K562 (cell line): ENCODE measurements around the gene CHIC2. TPM values are rescaled to one million over a fixed set of nuclear protein-coding genes. Genes with fewer than 3 reads are reported as not detected.

ENCODE experiments used
- ATAC-seq: fragments of 200-7000 bp; cut with Tn5 transposase; 3 replicates; pipeline ENCODE4 v1.9.1; 2020; ENCODE audit warnings: moderate library complexity
- BruUV-seq: library from RNA; stranded (reverse); fragments of 400-500 nt; replicated peaks from 2 replicates; lab custom pipeline; 2021; lab: Mats Ljungman, UMichigan
- CTCF ChIA-PET: fragments of 300-600 bp; formaldehyde crosslinking; extraction: SDS; loops from one replicate; lab custom pipeline; 2021; ENCODE audit warnings: low intra/inter-chr PET ratio; lab: Yijun Ruan, JAX
- POLR2A ChIA-PET: fragments of 300-600, 350-650 bp; sonication (Branson Sonifier 250); formaldehyde crosslinking; extraction: SDS; loops from one replicate; lab custom pipeline; 2021; ENCODE audit warnings: antibody characterized with exemption, inconsistent platforms; lab: Yijun Ruan, JAX
- DNase-seq, 4 experiments: peaks; one replicate each; pipeline versions ENCODE4 v3.0.0 to v3.0.0-alpha.2; 2011 to 2018; ENCODE audit warnings: low spot score in 3 of 4, mixed read lengths in 3 of 4; ENCODE audit errors: extremely low read depth in 1 of 4
- FAIRE-seq: peaks from 2 replicates; lab custom pipeline; 2011; peaks lifted over from hg19 to GRCh38; lab: Jason Lieb, UNC
- H2AFZ ChIP-seq: 2 replicates; pipeline ENCODE4 v1.6.0; 2011; ENCODE audit warnings: low read depth, low read length, control low read depth, inconsistent platforms
- H3K27ac ChIP-seq: fragments of 200-600 bp; 3 replicates; pipeline ENCODE4 v1.8.0; 2011; ENCODE audit warnings: low read depth, mild to moderate bottlenecking, control low read depth, inconsistent platforms, low read length, moderate library complexity, mixed read lengths; ENCODE audit errors: extremely low read depth
- H3K27me3 ChIP-seq, 2 experiments: fragments of 300-600 bp in 1 of 2; 2 replicates in 1 of 2; 3 replicates in 1 of 2; pipeline versions ENCODE4 v1.6.0 to v1.8.0; 2011; ENCODE audit warnings: inconsistent platforms in 2 of 2, low read length in 2 of 2, mild to moderate bottlenecking in 1 of 2, mixed read lengths in 1 of 2, moderate library complexity in 1 of 2; ENCODE audit not compliant: control insufficient read depth in 2 of 2, insufficient read depth in 2 of 2
- H3K36me3 ChIP-seq: fragments of 300-600 bp; 3 replicates; pipeline ENCODE4 v1.8.0; 2011; ENCODE audit warnings: mild to moderate bottlenecking, low read length, inconsistent platforms; ENCODE audit not compliant: control insufficient read depth, insufficient read depth
- H3K4me1 ChIP-seq, 2 experiments: fragments of 200-600 bp in 1 of 2; replicated peaks in 1 of 2; 2 replicates in 1 of 2; 3 replicates in 1 of 2; pipeline versions ENCODE4 v1.5.1 to v1.8.0; 2011; ENCODE audit warnings: inconsistent platforms in 2 of 2, low read length in 2 of 2, mild to moderate bottlenecking in 1 of 2, mixed read lengths in 1 of 2, moderate library complexity in 1 of 2; ENCODE audit not compliant: control insufficient read depth in 2 of 2, insufficient read depth in 2 of 2
- H3K4me2 ChIP-seq: 2 replicates; pipeline ENCODE4 v1.6.1; 2011; ENCODE audit warnings: low read length, control low read depth, inconsistent platforms, mixed read lengths; ENCODE audit not compliant: insufficient read depth
- H3K4me3 ChIP-seq: fragments of 200-600 bp; sonication (generic), shearing (Covaris generic); 2 replicates; pipeline ENCODE4 v1.5.1; 2016; ENCODE audit warnings: control low read depth, inconsistent platforms
- H3K79me2 ChIP-seq: fragments of 200-600 bp; 3 replicates; pipeline ENCODE4 v1.8.0; 2011; ENCODE audit warnings: low read length, inconsistent platforms; ENCODE audit not compliant: control insufficient read depth, insufficient read depth
- H3K9ac ChIP-seq, 2 experiments: 2 replicates each; pipeline versions ENCODE4 v1.6.0 to v1.6.1; 2011; ENCODE audit warnings: low read depth in 2 of 2, low read length in 2 of 2, control low read depth in 1 of 2, inconsistent platforms in 1 of 2, mild to moderate bottlenecking in 1 of 2, mixed read lengths in 1 of 2; ENCODE audit not compliant: insufficient read depth in 1 of 2
- H3K9me1 ChIP-seq: one replicate; pipeline ENCODE4 v1.6.0; 2011; ENCODE audit warnings: inconsistent platforms, mild to moderate bottlenecking, low read length, moderate library complexity; ENCODE audit not compliant: control insufficient read depth, insufficient read depth
- H3K9me3 ChIP-seq: replicated peaks from 2 replicates; pipeline ENCODE4 v1.5.1; 2011; ENCODE audit warnings: low read depth, low read length, inconsistent platforms; ENCODE audit not compliant: control insufficient read depth, insufficient read depth
- H4K20me1 ChIP-seq: replicated peaks from 2 replicates; pipeline ENCODE4 v1.6.1; 2011; ENCODE audit warnings: low read length, inconsistent platforms, mixed read lengths; ENCODE audit not compliant: control insufficient read depth, insufficient read depth
- BHLHE40 ChIP-seq: IDR thresholded peaks from 2 replicates; pipeline ENCODE4 v1.6.1; 2011; ENCODE audit warnings: low read length, improper control_type of control experiment
- JUND ChIP-seq, 2 experiments: IDR thresholded peaks; 2 replicates in 1 of 2; 3 replicates in 1 of 2; pipeline ENCODE4 v1.6.1; 2011; ENCODE audit warnings: borderline replicate concordance in 2 of 2, low read depth in 2 of 2, low read length in 2 of 2, improper control_type of control experiment in 1 of 2, missing biosample characterization in 1 of 2, missing genetic modification characterization in 1 of 2, missing genetic modification reagents in 1 of 2
- SLC30A9 ChIP-seq: fragments of 250-450 bp; sonication (Bioruptor Pico); IDR thresholded peaks from 2 replicates; pipeline ENCODE4 v1.8.0; 2022; ENCODE audit warnings: mild to moderate bottlenecking, moderate library complexity
- SMARCB1 ChIP-seq: IDR thresholded peaks from 2 replicates; pipeline ENCODE4 v1.6.1; 2011; ENCODE audit warnings: improper control_type of control experiment, low read depth; ENCODE audit not compliant: insufficient read length
- SREBF2 ChIP-seq: sonication (generic); formaldehyde crosslinking; IDR thresholded peaks from 2 replicates; pipeline ENCODE4 v1.4.0; 2020; ENCODE audit warnings: mild to moderate bottlenecking, missing genetic modification reagents
- TCFL5 ChIP-seq: fragments of 250-450 bp; sonication (Bioruptor Pico); conservative IDR thresholded peaks from 2 replicates; pipeline ENCODE4 v1.6.1; 2021; ENCODE audit warnings: mild to moderate bottlenecking, moderate library complexity, matching md5 sums
- ZNF121 ChIP-seq: sonication (generic); formaldehyde crosslinking; conservative IDR thresholded peaks from 2 replicates; pipeline ENCODE4 v1.8.0; 2022; ENCODE audit warnings: missing genetic modification reagents
- ZNF239 ChIP-seq: fragments of 250-450 bp; sonication (Bioruptor Pico); IDR thresholded peaks from 2 replicates; pipeline ENCODE4 v1.4.0; 2020; ENCODE audit warnings: mild to moderate bottlenecking
- ZNF445 ChIP-seq: fragments of 250-450 bp; sonication (Bioruptor Pico); IDR thresholded peaks from 2 replicates; pipeline ENCODE4 v1.4.0; 2020; ENCODE audit warnings: low read depth, mild to moderate bottlenecking, moderate library complexity
- WGBS: fragments of 100-300 bp; shearing (Covaris generic); methylation state at CpG from one replicate; pipeline ENCODE4 v1.1.6; 2016; ENCODE audit warnings: low coverage, mixed read lengths; ENCODE audit not compliant: insufficient coverage; ENCODE audit errors: missing lambda C conversion rate; 5-methylcytosine and 5-hydroxymethylcytosine counted together
- in situ Hi-C: fragments of 300-500 bp; cut with MboI; formaldehyde crosslinking; loops from 4 replicates; pipeline ENCODE4 v1.15.0; 2018; ENCODE audit warnings: inconsistent platforms, mixed read lengths
- intact Hi-C: fragments of 100-400 bp; cut with micrococcal nuclease; formaldehyde crosslinking; loops from 2 replicates; pipeline ENCODE4 v1.14.2; 2022
- polyA plus RNA-seq, 8 experiments: library from polyadenylated mRNA; depleted of rRNA in 4 of 8; stranded (reverse) in 5 of 8; unstranded in 3 of 8; fragments of >200 nt; fragmentation: Nextera tagmentation in 2 of 8; fragmentation: Illumina TruSeq in 1 of 8; extraction: Ambion mirVana in 2 of 8; extraction: Trizol in 1 of 8; gene quantifications; 2 replicates each; pipeline versions ENCODE4 v1.2.1 to v1.2.3, GENCODE V29; 2011 to 2014; ENCODE audit warnings: inconsistent platforms in 1 of 8, missing spikeins in 1 of 8
- total RNA-seq, 7 experiments: library from RNA; depleted of rRNA in 6 of 7; stranded (reverse); fragments of >200 nt in 6 of 7; fragmentation: Illumina TruSeq in 2 of 7; extraction: Trizol in 2 of 7; gene quantifications; 2 replicates each; pipeline versions ENCODE4 v1.2.1 to v1.2.3, GENCODE V29; 2011 to 2021; ENCODE audit warnings: low replicate concordance in 1 of 7
- TF ChIP-seq, protein P1 (sequence below): fragments of 450-650 bp; conservative IDR thresholded peaks from 2 replicates; pipeline ENCODE4 v1.6.1; 2016; ENCODE audit warnings: missing genetic modification characterization, low read depth, mild to moderate bottlenecking, missing compliant biosample characterization, moderate library complexity
- TF ChIP-seq, protein P2 (sequence below): fragments of 450-650 bp; formaldehyde crosslinking; IDR thresholded peaks from 2 replicates; pipeline ENCODE4 v1.4.0; 2020; ENCODE audit warnings: mild to moderate bottlenecking
- TF ChIP-seq, protein P3 (sequence below): sonication (generic); formaldehyde crosslinking; IDR thresholded peaks from 2 replicates; pipeline ENCODE4 v1.5.0; 2020; ENCODE audit warnings: missing genetic modification reagents
- TF ChIP-seq, protein P4 (sequence below): sonication (generic); formaldehyde crosslinking; IDR thresholded peaks from 2 replicates; pipeline ENCODE4 v1.8.1; 2023; ENCODE audit warnings: mild to moderate bottlenecking, missing genetic modification reagents

Gene CHIC2
- total and polyA plus RNA-seq, 9 of the 15 experiments (the other 6 are each of a cell fraction or from before 2014, with no cell fraction given), result 0.89 to 25.1 (median 12.1) TPM

DNA sequence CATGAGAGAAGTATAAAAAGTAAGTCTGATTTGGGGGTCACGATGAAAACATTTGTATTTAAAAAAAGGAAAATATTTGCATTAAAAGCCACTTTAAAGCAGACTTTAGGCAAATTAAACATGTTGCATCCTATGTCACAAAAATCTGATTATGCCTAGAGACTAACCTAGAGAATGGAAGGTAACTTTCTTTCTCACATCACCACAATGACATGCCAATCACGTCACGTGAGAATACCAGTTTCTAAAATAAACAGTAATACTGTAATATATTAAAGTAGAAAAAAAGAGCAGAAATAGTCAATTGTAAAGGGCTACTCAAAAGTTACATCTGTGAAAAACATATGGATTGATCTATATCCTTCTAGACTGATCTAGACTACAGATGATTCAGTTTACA is 3.3 kb downstream of the CHIC2 start (continued):
- TF ChIP-seq, protein P1, sequence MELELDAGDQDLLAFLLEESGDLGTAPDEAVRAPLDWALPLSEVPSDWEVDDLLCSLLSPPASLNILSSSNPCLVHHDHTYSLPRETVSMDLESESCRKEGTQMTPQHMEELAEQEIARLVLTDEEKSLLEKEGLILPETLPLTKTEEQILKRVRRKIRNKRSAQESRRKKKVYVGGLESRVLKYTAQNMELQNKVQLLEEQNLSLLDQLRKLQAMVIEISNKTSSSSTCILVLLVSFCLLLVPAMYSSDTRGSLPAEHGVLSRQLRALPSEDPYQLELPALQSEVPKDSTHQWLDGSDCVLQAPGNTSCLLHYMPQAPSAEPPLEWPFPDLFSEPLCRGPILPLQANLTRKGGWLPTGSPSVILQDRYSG (tag), result no peak
- TF ChIP-seq ZNF239 (CRISPR knock-in tag), result no peak
- TF ChIP-seq SMARCB1, result no peak

DNA sequence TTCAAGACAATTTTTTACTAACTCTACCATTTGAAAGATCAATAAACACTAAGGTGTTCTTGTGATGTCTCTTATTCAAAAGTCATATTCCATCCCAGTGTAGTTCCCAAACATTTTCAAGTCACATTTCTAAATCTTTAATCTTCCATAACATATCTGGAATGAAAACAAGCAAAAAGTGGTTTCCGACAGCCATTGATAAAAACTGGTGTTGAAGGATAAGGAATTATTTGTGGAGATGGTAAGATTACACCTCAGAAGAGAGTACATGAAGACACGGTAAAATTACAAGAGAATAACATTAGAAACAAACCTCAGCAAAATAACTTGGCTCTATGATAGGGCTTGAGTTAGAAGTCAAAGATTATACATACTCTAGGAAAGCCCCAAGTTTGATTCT is 4.3 kb downstream of the CHIC2 start:
- Histone ChIP-seq H3K4me1 (peaks cover 3 to 7% of the 10 kb centered on the region in 2 experiments; a peak in 3 of 5 replicates), H3K4me3 (no peak overlapping the region)
- TF ChIP-seq ZNF445 (CRISPR knock-in tag) (no peak), JUND (IDR thresholded peaks at IDR 0.05; ENCODE audit: borderline replicate concordance, low read depth, low read length) (no peak), JUND (tag; IDR thresholded peaks at IDR 0.05; ENCODE audit: borderline replicate concordance, low read depth, low read length) (no peak), ZNF121 (CRISPR knock-in tag) (no peak), TCFL5 (CRISPR knock-in tag) (no peak), BHLHE40 (no peak), SLC30A9 (CRISPR knock-in tag) (no peak), SREBF2 (CRISPR knock-in tag) (no peak)
- TF ChIP-seq, protein P2, sequence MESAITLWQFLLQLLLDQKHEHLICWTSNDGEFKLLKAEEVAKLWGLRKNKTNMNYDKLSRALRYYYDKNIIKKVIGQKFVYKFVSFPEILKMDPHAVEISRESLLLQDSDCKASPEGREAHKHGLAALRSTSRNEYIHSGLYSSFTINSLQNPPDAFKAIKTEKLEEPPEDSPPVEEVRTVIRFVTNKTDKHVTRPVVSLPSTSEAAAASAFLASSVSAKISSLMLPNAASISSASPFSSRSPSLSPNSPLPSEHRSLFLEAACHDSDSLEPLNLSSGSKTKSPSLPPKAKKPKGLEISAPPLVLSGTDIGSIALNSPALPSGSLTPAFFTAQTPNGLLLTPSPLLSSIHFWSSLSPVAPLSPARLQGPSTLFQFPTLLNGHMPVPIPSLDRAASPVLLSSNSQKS (CRISPR knock-in tag), result no peak
- TF ChIP-seq, protein P3, sequence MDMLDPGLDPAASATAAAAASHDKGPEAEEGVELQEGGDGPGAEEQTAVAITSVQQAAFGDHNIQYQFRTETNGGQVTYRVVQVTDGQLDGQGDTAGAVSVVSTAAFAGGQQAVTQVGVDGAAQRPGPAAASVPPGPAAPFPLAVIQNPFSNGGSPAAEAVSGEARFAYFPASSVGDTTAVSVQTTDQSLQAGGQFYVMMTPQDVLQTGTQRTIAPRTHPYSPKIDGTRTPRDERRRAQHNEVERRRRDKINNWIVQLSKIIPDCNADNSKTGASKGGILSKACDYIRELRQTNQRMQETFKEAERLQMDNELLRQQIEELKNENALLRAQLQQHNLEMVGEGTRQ, result no peak
- TF ChIP-seq, protein P4, sequence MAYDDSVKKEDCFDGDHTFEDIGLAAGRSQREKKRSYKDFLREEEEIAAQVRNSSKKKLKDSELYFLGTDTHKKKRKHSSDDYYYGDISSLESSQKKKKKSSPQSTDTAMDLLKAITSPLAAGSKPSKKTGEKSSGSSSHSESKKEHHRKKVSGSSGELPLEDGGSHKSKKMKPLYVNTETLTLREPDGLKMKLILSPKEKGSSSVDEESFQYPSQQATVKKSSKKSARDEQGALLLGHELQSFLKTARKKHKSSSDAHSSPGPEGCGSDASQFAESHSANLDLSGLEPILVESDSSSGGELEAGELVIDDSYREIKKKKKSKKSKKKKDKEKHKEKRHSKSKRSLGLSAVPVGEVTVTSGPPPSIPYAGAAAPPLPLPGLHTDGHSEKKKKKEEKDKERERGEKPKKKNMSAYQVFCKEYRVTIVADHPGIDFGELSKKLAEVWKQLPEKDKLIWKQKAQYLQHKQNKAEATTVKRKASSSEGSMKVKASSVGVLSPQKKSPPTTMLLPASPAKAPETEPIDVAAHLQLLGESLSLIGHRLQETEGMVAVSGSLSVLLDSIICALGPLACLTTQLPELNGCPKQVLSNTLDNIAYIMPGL (CRISPR knock-in tag), result no peak

More for the DNA sequence above, 4.3 kb downstream of the CHIC2 start:
- in situ Hi-C loops, result no loop called here
- Histone ChIP-seq H3K27ac (no peak overlapping the region), H3K27me3 (no peaks in the 10 kb centered on the region), H3K9ac (no peak overlapping the region), H3K9me1 (no peaks in the 10 kb centered on the region), H3K4me2 (no peak overlapping the region), H3K79me2 (peaks cover 83% of the 10 kb centered on the region), H3K36me3 (no peaks in the 10 kb centered on the region), H4K20me1 (peaks cover 4% of the 10 kb centered on the region; the same call in 1 of the 2 replicates), H2AFZ (no peak overlapping the region), H3K9me3 (no peaks in the 10 kb centered on the region)
- CTCF ChIA-PET, result no interaction called here
- POLR2A ChIA-PET, result interaction anchor here (0.6 kb wide), 1 partner anchor 75 kb away, joined by 3 read pairs; no protein-coding TSS in a partner anchor
- no peak for FAIRE-seq
- no peak for ATAC-seq
- 21% methylated on average over 2 of the region's 2 CpGs for WGBS
- intact Hi-C loops, result no loop called here
- no peak for DNase-seq
- no TSS peak for BruUV-seq
